ENCODE results near the gene TPPP2. TPM values are rescaled to one million over a fixed set of nuclear protein-coding genes. Genes with fewer than 3 reads are reported as not detected.

TPPP2 gene
- total RNA-seq, 1 donor from 2014 or later: not detected

DNA sequence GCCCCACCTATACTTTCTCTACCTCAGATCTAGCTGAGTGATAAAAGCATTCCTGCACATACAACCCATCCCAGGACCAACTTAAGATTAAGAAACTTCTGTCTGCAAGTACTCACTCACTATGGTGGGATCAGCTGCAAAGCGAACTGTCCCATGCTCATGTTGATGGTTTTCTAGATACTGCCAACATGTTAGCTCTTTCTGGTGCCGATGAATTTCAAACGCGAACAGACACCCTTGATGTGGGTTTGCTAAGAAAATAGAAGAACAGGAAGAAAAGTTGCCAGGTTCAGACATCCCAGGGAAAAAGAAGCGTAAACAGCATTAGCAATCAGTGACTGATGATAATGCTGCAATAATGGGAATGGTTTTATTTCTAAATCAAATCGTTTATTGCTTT, 32.5 kb upstream of the TPPP2 start:
- H3K27me3 Mint-ChIP-seq (ENCODE audit: unreplicated experiment): no peaks in the 10 kb centered on the region
- H3K4me1 Mint-ChIP-seq (ENCODE audit: unreplicated experiment): peaks cover 34% of the 10 kb centered on the region
- H3K9me3 Mint-ChIP-seq (ENCODE audit: unreplicated experiment): no peaks in the 10 kb centered on the region
- H3K27ac Mint-ChIP-seq (ENCODE audit: unreplicated experiment): peak overlapping the region; percentile 96
- H3K4me3 Mint-ChIP-seq (ENCODE audit: unreplicated experiment): no peak overlapping the region
- TF ChIP-seq, protein P1, sequence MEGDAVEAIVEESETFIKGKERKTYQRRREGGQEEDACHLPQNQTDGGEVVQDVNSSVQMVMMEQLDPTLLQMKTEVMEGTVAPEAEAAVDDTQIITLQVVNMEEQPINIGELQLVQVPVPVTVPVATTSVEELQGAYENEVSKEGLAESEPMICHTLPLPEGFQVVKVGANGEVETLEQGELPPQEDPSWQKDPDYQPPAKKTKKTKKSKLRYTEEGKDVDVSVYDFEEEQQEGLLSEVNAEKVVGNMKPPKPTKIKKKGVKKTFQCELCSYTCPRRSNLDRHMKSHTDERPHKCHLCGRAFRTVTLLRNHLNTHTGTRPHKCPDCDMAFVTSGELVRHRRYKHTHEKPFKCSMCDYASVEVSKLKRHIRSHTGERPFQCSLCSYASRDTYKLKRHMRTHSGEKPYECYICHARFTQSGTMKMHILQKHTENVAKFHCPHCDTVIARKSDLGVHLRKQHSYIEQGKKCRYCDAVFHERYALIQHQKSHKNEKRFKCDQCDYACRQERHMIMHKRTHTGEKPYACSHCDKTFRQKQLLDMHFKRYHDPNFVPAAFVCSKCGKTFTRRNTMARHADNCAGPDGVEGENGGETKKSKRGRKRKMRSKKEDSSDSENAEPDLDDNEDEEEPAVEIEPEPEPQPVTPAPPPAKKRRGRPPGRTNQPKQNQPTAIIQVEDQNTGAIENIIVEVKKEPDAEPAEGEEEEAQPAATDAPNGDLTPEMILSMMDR (IDR thresholded peaks at IDR 0.05): no peak
- peaks cover 31% of the 10 kb centered on the region for H3K36me3 Mint-ChIP-seq (ENCODE audit: unreplicated experiment)
- DNase-seq (ENCODE audit: extremely low spot score, unreplicated experiment): no peak

DNA sequence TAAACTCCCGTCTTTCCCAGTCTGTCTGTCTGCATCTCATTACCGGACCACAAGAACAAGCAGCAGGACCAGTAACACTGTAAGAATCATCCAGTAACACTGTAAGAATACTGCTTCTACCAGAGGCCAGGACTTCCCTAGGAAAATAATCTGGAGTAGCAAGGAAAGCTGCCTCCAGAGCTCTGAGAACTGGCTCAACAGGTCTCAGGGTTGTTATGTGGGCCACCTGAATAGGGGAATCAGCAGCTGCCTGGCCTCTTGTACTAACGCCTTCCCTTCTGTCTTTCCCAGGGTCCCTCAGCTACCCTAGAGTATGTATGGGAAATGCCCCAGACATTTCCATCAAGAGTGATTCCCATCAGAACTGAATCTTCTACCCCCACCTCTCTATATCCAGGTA, 31.9 kb upstream of the TPPP2 start:
- peaks cover 34% of the 10 kb centered on the region for H3K4me1 Mint-ChIP-seq (ENCODE audit: unreplicated experiment)
- TF ChIP-seq, protein P1 (IDR thresholded peaks at IDR 0.05): no peak
- no peaks in the 10 kb centered on the region for H3K27me3 Mint-ChIP-seq (ENCODE audit: unreplicated experiment)
- DNase-seq (ENCODE audit: extremely low spot score, unreplicated experiment): no peak
- no peaks in the 10 kb centered on the region for H3K9me3 Mint-ChIP-seq (ENCODE audit: unreplicated experiment)
- H3K27ac Mint-ChIP-seq (ENCODE audit: unreplicated experiment): peak overlapping the region; percentile 96
- peak overlapping the region; percentile 49 for H3K4me3 Mint-ChIP-seq (ENCODE audit: unreplicated experiment)
- H3K36me3 Mint-ChIP-seq (ENCODE audit: unreplicated experiment): peaks cover 29% of the 10 kb centered on the region

DNA sequence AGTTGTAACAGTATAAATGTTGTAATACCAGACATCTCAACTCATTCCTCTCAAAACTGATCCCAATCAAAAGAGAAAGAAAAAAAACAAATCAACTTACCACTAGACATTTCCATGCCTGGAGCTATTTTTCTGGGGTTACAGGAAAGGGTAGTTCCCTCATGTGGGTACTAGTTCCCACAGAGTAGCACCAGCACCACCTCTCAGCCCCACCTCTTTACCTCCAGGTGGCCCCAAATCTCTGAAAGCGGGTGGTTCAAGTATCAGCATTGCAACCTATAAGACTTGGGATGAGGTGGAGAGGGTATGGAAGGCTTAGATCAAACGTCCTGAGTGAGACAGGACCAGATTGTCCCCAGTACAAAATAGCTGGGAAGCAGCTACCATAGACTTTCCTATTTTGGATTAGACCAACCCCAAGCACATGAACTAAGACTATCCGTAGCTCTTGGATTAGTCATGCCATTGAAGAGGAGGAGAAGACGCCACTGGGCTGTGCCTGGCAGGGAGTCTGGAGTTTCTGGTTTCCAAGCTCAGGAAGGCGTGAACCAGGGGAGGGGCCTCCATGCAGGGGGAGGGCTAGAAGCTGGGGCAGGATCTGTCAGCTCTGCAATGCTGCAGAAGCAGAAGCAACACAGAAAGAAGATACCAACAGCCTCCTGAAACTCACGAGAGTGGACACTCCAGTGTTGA, 31.2 kb upstream of the TPPP2 start, which contains the start of gene SLC39A2:
Gene SLC39A2 (plus strand): TSS at position 620 of the 693 bp plus-strand sequence. CDS start 154 bp downstream, outside the sequence.
- Mint-ChIP-seq H3K4me1 (ENCODE audit: unreplicated experiment) (peaks cover 34% of the 10 kb centered on the region), H3K36me3 (ENCODE audit: unreplicated experiment) (peaks cover 26% of the 10 kb centered on the region), H3K27me3 (ENCODE audit: unreplicated experiment) (no peaks in the 10 kb centered on the region), H3K27ac (ENCODE audit: unreplicated experiment) (peak within 1 kb of the TSS; percentile 96), H3K9me3 (ENCODE audit: unreplicated experiment) (no peaks in the 10 kb centered on the region), H3K4me3 (ENCODE audit: unreplicated experiment) (peak within 1 kb of the TSS; percentile 49)
- TF ChIP-seq, protein P1 (IDR thresholded peaks at IDR 0.05): no peak
- DNase-seq (ENCODE audit: extremely low spot score, unreplicated experiment): peak; percentile 88

DNA sequence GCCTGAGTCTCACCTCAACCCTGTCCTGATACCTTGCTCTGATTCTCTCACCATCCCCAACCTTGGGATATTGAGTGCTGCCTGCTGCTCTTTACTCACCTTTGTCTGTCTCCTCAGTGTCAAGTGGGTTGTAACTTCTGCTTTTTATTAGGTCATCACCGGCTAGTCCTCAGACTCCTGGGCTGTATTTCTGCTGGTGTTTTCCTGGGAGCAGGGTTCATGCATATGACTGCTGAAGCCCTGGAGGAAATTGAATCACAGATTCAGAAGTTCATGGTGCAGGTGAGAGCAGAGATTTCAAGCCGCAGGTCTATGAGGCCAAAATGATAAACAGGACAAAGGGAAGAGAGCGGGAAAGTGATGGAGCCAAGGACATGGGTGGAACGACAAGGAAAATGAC, 30.4 kb upstream of the TPPP2 start:
- DNase-seq (ENCODE audit: extremely low spot score, unreplicated experiment): no peak
- TF ChIP-seq, protein P1 (IDR thresholded peaks at IDR 0.05): no peak
- no peaks in the 10 kb centered on the region for H3K27me3 Mint-ChIP-seq (ENCODE audit: unreplicated experiment)
- peaks cover 20% of the 10 kb centered on the region for H3K36me3 Mint-ChIP-seq (ENCODE audit: unreplicated experiment)
- peak overlapping the region; percentile 96 for H3K27ac Mint-ChIP-seq (ENCODE audit: unreplicated experiment)
- H3K4me1 Mint-ChIP-seq (ENCODE audit: unreplicated experiment): peaks cover 34% of the 10 kb centered on the region
- peak overlapping the region; percentile 0 for H3K4me3 Mint-ChIP-seq (ENCODE audit: unreplicated experiment)
- H3K9me3 Mint-ChIP-seq (ENCODE audit: unreplicated experiment): no peaks in the 10 kb centered on the region

DNA sequence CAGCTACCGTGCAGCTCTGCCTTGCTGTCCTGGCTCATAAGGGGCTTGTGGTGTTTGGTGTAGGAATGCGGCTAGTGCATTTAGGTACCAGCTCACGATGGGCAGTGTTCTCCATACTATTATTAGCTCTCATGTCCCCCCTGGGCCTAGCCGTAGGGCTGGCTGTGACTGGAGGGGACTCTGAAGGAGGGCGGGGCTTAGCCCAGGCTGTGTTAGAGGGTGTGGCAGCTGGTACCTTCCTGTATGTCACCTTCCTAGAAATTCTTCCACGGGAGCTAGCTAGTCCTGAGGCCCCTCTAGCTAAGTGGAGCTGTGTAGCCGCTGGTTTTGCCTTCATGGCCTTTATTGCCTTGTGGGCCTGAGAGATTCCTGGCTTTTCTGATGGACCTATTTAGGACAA, 28.8 kb upstream of the TPPP2 start:
- TF ChIP-seq, protein P1 (IDR thresholded peaks at IDR 0.05): no peak

More for the DNA sequence above, 28.8 kb upstream of the TPPP2 start:
- peaks cover 4% of the 10 kb centered on the region for H3K36me3 Mint-ChIP-seq (ENCODE audit: unreplicated experiment)
- DNase-seq (ENCODE audit: extremely low spot score, unreplicated experiment): no peak
- no peak overlapping the region for H3K4me3 Mint-ChIP-seq (ENCODE audit: unreplicated experiment)
- no peak overlapping the region for H3K27ac Mint-ChIP-seq (ENCODE audit: unreplicated experiment)
- no peaks in the 10 kb centered on the region for H3K9me3 Mint-ChIP-seq (ENCODE audit: unreplicated experiment)
- H3K4me1 Mint-ChIP-seq (ENCODE audit: unreplicated experiment): peaks cover 34% of the 10 kb centered on the region
- H3K27me3 Mint-ChIP-seq (ENCODE audit: unreplicated experiment): no peaks in the 10 kb centered on the region

Data from osteocyte (in vitro differentiated cells).